ENCODE measurements around the gene GPATCH1. TPM values are rescaled to one million over a fixed set of nuclear protein-coding genes. Genes with fewer than 3 reads are reported as not detected.
"Not testable (repeated sequence)": the region's sequence is repeated elsewhere in the genome, so short reads cannot be mapped to it uniquely, and the experiment has no call there.

GPATCH1 gene
- total RNA-seq, 2 donors from 2014 or later: 10.4 to 10.7 TPM

GRCh38 chr19:33152176-33152575, 71.2 kb downstream of the GPATCH1 start:
- Mint-ChIP-seq H3K9me3 (no peaks in the 10 kb centered on the region), H3K27ac (no peak overlapping the region)

DNA sequence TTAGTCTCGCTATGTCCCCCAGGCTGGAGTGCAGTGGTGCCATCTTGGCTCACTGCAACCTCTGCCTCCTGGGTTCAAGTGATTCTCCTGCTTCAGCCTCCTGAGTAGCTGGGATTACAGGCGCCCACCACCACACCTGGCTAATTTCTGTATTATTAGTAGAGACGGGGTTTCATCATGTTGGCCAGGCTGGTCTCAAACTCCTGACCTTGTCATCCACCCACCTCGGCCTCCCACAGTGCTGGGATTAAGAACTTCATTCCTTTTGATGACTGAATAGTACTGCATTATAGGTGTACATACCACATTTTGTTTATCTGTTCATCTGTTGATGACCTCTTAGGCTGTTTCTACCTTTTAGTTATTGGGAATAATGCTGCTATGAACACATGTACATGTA, 71.6 kb downstream of the GPATCH1 start:
- not testable (repeated sequence) for H3K36me3 Mint-ChIP-seq (ENCODE audit: low read depth); H3K27ac Mint-ChIP-seq; H3K4me3 Mint-ChIP-seq; ATAC-seq (replicated peaks); H3K4me1 Mint-ChIP-seq; H3K27me3 Mint-ChIP-seq; H3K9me3 Mint-ChIP-seq

More at GRCh38 chr19:33152176-33152575, 71.2 kb downstream of the GPATCH1 start:
- H3K36me3 Mint-ChIP-seq (ENCODE audit: low read depth): no peaks in the 10 kb centered on the region
- H3K27me3 Mint-ChIP-seq: no peaks in the 10 kb centered on the region
- H3K4me1 Mint-ChIP-seq: no peaks in the 10 kb centered on the region
- no peak for ATAC-seq (replicated peaks)
- H3K4me3 Mint-ChIP-seq: no peak overlapping the region

- H3K4me1 Mint-ChIP-seq; H3K4me3 Mint-ChIP-seq; H3K9me3 Mint-ChIP-seq; H3K36me3 Mint-ChIP-seq (ENCODE audit: low read depth); H3K27me3 Mint-ChIP-seq; ATAC-seq (replicated peaks); H3K27ac Mint-ChIP-seq: not testable (repeated sequence)
Measured at GRCh38 chr19:33154313-33154712, 73.3 kb downstream of the GPATCH1 start.

DNA sequence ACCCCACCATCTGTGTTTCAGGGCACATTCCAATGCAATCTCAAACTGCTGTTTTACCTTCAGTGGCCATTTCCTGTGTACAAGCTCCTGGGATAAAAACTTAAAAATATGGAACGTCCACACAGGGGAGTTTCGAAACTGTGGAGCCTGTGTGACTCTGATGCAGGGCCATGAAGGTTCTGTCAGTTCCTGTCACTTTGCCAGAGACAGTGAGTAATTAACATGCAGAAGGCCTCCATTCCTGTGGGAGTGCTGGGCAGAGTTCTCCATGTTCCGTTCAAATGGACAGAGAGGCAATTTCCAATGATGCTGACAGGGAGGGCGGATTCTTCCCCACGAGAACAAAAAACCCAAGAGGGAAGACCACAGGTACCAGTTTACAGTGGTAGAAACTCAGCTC, 75.4 kb downstream of the GPATCH1 start:
- H3K9me3 Mint-ChIP-seq: no peaks in the 10 kb centered on the region
- H3K27me3 Mint-ChIP-seq: no peaks in the 10 kb centered on the region
- H3K4me1 Mint-ChIP-seq: peaks cover 17% of the 10 kb centered on the region
- no peak overlapping the region for H3K4me3 Mint-ChIP-seq
- no peaks in the 10 kb centered on the region for H3K36me3 Mint-ChIP-seq (ENCODE audit: low read depth)
- no peak for ATAC-seq (replicated peaks)
- H3K27ac Mint-ChIP-seq: no peak overlapping the region

GRCh38 chr19:33157906-33158305, 76.9 kb downstream of the GPATCH1 start:
- no peaks in the 10 kb centered on the region for H3K27me3 Mint-ChIP-seq
- no peak for ATAC-seq (replicated peaks)
- no peak overlapping the region for H3K27ac Mint-ChIP-seq
- H3K36me3 Mint-ChIP-seq (ENCODE audit: low read depth): no peaks in the 10 kb centered on the region
- H3K9me3 Mint-ChIP-seq: no peaks in the 10 kb centered on the region
- H3K4me3 Mint-ChIP-seq: no peak overlapping the region
- peaks cover 25% of the 10 kb centered on the region for H3K4me1 Mint-ChIP-seq

GRCh38 chr19:33158365-33158764, 77.4 kb downstream of the GPATCH1 start:
- Mint-ChIP-seq H3K4me3 (no peak overlapping the region), H3K36me3 (ENCODE audit: low read depth) (no peaks in the 10 kb centered on the region), H3K27me3 (no peaks in the 10 kb centered on the region), H3K4me1 (peaks cover 25% of the 10 kb centered on the region), H3K9me3 (no peaks in the 10 kb centered on the region), H3K27ac (no peak overlapping the region)
- no peak for ATAC-seq (replicated peaks)

- Mint-ChIP-seq H3K4me3 (no peak overlapping the region), H3K9me3 (no peaks in the 10 kb centered on the region), H3K36me3 (ENCODE audit: low read depth) (no peaks in the 10 kb centered on the region), H3K27ac (no peak overlapping the region), H3K4me1 (peaks cover 25% of the 10 kb centered on the region), H3K27me3 (no peaks in the 10 kb centered on the region)
- no peak for ATAC-seq (replicated peaks)
Measured at GRCh38 chr19:33159149-33159548, 78.2 kb downstream of the GPATCH1 start.

GRCh38 chr19:33159893-33160292, 78.9 kb downstream of the GPATCH1 start:
- peak overlapping the region; percentile 83 for H3K27ac Mint-ChIP-seq
- no peaks in the 10 kb centered on the region for H3K9me3 Mint-ChIP-seq
- no peaks in the 10 kb centered on the region for H3K27me3 Mint-ChIP-seq
- H3K4me3 Mint-ChIP-seq: peak overlapping the region; percentile 69
- H3K36me3 Mint-ChIP-seq (ENCODE audit: low read depth): no peaks in the 10 kb centered on the region
- ATAC-seq (replicated peaks): no peak
- H3K4me1 Mint-ChIP-seq: peaks cover 25% of the 10 kb centered on the region

DNA sequence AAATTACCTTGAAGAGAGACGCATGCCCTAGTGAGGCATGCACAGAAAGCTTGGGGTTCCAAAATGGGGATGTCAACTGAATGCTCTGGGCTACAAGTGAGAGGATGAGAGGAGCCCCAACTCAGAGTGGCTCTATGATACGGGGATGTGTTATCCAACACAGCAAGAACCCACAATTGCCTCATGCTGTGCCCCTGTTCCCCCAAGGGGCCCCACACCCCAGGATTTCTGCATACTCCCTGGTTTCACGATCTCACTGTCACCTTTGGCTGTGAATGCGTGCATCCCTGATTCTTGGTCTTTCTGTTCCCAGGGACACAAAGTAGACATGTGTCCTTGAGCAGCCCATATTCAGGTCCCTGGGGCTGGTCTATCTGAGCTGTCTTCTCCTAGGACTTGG, 80.2 kb downstream of the GPATCH1 start:
- H3K4me3 Mint-ChIP-seq: peak overlapping the region; percentile 69
- H3K27me3 Mint-ChIP-seq: no peaks in the 10 kb centered on the region
- no peaks in the 10 kb centered on the region for H3K36me3 Mint-ChIP-seq (ENCODE audit: low read depth)
- no peak for ATAC-seq (replicated peaks)
- no peaks in the 10 kb centered on the region for H3K9me3 Mint-ChIP-seq
- peaks cover 25% of the 10 kb centered on the region for H3K4me1 Mint-ChIP-seq
- H3K27ac Mint-ChIP-seq: peak overlapping the region; percentile 83

DNA sequence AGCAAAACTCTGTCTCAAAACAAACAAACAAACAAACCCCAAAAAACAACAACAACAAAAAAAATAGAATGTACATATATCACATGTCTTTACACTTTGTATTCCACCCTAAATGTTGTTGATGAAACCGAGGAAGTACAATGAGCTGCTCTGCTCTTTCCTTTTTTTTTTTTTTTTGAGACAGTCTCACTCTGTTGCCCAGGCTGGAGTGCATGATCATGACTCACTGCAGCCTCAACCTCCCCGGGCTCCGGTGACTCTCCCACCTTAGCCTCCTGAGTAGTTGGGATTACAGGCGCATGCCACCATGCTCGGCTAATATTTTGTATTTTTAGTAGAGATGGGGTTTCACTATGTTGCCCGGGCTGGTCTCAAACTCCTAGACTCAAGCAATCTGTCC, 82.5 kb downstream of the GPATCH1 start:
- no peak for ATAC-seq (replicated peaks)
- H3K9me3 Mint-ChIP-seq: no peaks in the 10 kb centered on the region
- H3K27ac Mint-ChIP-seq: no peak overlapping the region
- H3K4me3 Mint-ChIP-seq: no peak overlapping the region
- peaks cover 20% of the 10 kb centered on the region for H3K4me1 Mint-ChIP-seq
- no peaks in the 10 kb centered on the region for H3K27me3 Mint-ChIP-seq
- no peaks in the 10 kb centered on the region for H3K36me3 Mint-ChIP-seq (ENCODE audit: low read depth)

DNA sequence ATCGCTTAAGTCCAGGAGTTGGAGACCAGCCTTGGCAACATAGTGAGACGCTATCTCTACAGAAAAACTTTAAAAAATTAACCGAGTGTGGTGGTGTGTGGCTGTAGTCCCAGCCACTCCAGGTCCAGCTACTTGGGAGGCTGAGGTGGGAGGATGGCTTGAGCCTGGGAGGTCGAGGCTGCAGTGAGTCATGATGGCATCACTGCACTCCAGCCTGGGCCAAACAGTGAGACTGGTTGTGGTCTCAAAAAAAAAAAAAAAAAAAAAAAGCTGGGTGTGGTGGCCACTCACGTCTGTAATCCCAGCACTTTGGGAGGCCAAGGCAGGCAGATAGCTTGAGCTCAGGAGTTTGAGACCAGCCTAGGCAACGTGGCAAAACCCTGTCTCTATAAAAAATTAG, 85.1 kb downstream of the GPATCH1 start:
- H3K27me3 Mint-ChIP-seq; H3K4me3 Mint-ChIP-seq; H3K27ac Mint-ChIP-seq; H3K36me3 Mint-ChIP-seq (ENCODE audit: low read depth); H3K9me3 Mint-ChIP-seq: not testable (repeated sequence)
- ATAC-seq (replicated peaks): peak; percentile 52
- H3K4me1 Mint-ChIP-seq: peaks cover 14% of the 10 kb centered on the region

DNA sequence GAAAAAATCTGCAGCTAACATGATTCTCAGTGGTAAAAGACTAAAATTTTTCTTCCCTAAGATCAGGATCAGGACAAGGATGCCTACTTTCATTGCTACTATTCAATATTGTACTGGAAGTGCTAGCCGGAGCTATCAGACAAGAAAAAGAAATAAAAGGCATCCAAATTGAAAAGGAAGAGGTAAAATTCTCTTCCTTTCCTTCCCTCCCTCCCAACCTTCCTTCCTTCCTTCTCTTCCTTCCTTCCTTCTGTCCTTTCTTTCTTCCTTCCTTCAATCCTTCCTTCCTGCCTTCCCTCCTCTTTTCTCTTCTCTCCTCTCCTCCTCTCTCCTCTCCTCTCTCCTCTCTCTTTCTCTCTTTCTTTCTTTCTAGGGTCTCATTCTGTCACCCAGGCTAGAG, 86.5 kb downstream of the GPATCH1 start:
- Mint-ChIP-seq H3K36me3 (ENCODE audit: low read depth) (no peaks in the 10 kb centered on the region), H3K27me3 (no peaks in the 10 kb centered on the region), H3K4me1 (peaks cover 9% of the 10 kb centered on the region), H3K4me3 (no peak overlapping the region), H3K27ac (no peak overlapping the region), H3K9me3 (no peaks in the 10 kb centered on the region)
- no peak for ATAC-seq (replicated peaks)

DNA sequence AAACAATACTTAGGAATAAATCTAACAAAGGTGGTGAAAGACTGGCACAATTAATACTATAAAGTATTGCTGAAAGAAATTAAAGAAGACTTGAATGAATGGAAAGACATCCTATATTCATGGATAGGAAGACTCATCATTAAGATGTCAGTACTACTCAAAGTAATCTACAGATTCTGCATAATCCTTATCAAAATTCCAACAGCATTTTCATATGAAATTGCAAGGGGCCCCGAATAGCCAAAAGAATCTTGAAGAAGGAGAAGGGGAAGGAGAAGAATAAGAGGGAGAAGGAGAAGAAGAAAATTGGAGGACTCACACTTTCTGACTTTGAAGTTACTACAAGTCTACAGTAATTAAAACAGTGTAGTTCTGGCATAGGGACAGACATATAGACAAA, 87.5 kb downstream of the GPATCH1 start:
- Mint-ChIP-seq H3K4me1 (peaks cover 12% of the 10 kb centered on the region), H3K4me3 (no peak overlapping the region), H3K9me3 (no peaks in the 10 kb centered on the region)

DNA sequence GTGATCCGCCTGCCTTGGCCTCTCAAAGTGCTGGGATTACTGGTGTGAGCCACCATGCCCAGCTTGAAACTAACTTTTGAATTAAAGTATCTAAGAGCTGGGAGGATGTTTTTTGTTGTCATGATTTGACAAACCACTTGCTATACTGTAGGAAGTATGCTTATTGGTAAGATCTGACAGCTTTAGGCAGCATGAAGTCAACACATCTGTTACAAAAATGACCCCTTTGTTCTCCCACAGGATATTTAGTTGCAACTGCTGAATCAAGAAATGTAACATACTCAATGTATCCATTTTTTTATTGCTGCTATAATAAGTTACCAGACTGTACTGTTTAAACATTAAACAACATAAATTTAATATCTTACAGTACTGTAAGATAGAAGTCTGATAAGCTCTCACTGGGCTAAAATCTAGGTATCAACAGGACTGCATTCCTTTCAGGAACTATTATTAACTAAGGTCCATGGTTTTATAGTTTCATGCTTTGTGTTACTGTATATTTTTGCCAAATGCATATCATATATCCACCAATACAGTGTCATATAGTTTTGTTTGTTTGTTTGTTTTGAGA, 90.3 kb downstream of the GPATCH1 start:
- no peak for ATAC-seq (replicated peaks)
- Mint-ChIP-seq H3K4me3 (no peak overlapping the region), H3K27ac (no peak overlapping the region), H3K9me3 (no peaks in the 10 kb centered on the region), H3K4me1 (peaks cover 23% of the 10 kb centered on the region), H3K36me3 (ENCODE audit: low read depth) (peaks cover 5% of the 10 kb centered on the region), H3K27me3 (no peaks in the 10 kb centered on the region)

More for the DNA sequence above, 87.5 kb downstream of the GPATCH1 start:
- Mint-ChIP-seq H3K27ac (no peak overlapping the region), H3K36me3 (ENCODE audit: low read depth) (no peaks in the 10 kb centered on the region), H3K27me3 (no peaks in the 10 kb centered on the region)
- no peak for ATAC-seq (replicated peaks)

DNA sequence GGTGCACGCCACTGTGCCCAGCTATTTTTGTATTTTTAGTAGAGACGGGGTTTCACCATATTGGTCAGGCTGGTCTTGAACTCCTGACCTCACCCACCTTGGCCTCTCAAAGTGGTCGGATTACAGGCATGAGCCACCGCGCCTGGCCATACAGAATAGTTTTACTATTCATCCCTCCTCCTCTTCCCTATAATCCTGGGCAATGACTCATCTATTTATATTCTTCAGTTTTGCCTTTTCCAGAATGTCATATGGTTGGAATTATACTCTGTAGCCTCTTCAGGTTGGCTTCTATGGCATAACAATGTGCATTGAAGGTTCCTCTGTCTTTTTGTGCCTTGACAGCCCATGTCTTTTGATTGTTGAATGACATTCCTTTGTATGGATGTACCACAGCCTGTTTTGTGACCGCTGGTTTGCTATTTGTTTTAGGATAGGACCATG, 91.0 kb downstream of the GPATCH1 start:
- Mint-ChIP-seq H3K9me3 (no peaks in the 10 kb centered on the region), H3K4me3 (no peak overlapping the region), H3K36me3 (ENCODE audit: low read depth) (peaks cover 11% of the 10 kb centered on the region), H3K27me3 (no peaks in the 10 kb centered on the region), H3K4me1 (peaks cover 27% of the 10 kb centered on the region), H3K27ac (peak overlapping the region; percentile 40)
- ATAC-seq (replicated peaks): no peak

DNA sequence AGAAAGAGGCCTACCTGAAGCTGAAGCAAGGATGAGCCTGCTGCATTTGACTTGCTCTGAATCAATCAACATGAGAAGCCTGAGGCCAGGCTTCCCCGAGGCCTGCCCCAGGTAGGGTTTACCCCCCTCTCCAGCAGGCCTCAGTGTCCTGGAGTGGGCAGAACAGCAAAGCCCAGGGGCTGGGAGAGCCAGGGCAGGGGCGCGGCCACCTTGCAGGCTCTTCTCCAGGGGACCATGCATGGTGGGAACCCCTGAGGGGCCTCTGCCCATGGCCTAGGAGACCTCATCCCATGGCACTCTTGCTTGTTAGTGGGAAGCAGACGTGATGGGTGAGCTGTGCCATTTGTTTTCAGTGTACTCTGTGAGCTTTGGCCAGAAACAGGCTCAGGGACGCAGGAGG, 93.2 kb downstream of the GPATCH1 start:
- Mint-ChIP-seq H3K27me3 (no peaks in the 10 kb centered on the region), H3K4me3 (peak overlapping the region; percentile 93), H3K9me3 (no peaks in the 10 kb centered on the region), H3K4me1 (peaks cover 31% of the 10 kb centered on the region), H3K36me3 (ENCODE audit: low read depth) (peaks cover 20% of the 10 kb centered on the region), H3K27ac (no peak overlapping the region)
- no peak for ATAC-seq (replicated peaks)
